ENCODE results near the gene EFNA5.
"Not testable (repeated sequence)": the region's sequence is repeated elsewhere in the genome, so short reads cannot be mapped to it uniquely, and the experiment has no call there.

Gene EFNA5

DNA sequence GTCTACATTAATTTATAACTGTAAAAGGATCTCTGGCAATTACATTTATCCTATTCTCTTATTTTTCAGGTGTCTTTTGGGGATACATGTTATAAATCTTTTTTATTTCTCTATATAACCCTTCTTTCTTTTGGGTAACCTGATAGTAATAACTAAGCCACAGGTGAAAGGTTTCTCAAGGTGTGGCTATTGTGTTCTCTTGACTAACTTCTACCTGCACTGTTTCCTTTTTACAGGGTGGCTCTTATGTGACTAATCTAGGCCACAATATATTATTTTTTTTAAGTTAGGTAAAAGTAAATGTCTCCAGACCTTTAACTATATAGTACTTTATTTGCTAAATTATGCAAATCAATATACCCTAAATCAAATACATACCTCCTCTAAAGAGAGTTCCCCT is 193.2 kb downstream of the EFNA5 start:
- DNase-seq: no peak

DNA sequence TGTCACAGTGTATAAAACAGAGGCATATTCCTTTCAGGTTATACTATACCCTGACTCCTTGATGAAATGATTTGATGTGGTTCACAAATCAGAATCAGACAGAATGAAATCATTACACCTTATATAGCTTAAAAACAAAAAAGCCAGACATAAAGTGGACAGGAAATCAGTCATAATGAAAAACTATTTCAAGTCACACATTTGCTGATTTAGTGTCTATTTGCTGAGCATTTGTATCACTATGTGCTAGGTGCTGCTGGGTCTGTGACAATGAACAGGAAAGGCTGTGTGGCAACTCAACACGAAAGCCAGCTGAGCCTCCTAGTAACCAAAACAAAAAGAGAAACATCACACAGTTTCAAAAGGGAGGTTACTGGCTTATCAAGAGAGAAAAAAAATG is 194.0 kb downstream of the EFNA5 start:
- DNase-seq: no peak

DNA sequence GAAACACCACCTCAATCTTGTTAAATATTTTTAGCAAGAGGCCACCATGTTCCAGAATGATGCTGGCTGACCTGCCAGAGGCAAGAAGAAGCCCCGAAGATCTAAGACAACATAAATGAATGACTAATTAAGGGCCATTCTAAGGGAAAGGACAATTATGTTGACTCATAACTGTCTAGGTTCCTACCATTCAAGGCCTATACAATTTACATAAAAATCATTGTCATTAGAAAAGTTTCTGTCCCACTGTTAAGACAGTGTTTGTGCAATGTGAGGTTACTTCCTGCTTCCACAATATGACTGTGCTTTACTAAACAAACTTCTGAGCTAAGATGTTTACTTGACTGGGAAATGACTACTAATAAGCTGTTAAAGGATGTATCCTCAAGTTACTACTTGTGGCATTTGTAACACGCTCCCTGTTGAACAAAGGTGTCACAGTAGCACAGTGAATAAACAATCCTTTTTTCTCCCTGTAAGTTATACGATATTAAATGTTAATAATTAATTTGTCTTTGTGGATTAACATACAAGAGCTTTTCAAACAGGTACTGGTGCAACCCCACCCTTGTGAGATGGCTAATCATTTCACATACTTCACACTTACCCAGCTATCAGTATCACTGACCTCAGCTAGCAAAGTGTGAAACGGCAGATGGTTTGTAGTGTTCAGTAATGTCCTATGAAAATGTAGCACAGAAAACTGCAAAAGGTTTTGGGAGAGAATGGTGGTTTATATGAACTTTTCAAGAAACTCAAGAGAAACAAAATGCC is 195.8 kb downstream of the EFNA5 start:
- DNase-seq: no peak

DNA sequence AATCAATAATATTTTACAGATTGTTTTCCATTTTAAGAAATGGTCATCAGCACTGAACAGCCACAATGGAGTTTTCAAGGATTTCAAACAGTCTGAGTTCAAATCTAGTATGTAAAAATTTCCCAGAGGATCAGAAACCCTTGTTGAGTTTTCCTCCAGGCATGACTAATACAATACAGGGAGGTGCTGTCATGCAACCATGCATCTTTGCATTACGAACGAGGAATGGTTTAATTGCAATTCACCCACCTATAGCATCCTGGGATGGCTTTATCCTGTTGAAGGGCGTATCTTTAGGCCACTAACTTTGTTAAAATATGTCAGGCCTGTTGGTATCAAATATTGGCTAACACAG is 196.4 kb downstream of the EFNA5 start:
- DNase-seq: no peak

DNA sequence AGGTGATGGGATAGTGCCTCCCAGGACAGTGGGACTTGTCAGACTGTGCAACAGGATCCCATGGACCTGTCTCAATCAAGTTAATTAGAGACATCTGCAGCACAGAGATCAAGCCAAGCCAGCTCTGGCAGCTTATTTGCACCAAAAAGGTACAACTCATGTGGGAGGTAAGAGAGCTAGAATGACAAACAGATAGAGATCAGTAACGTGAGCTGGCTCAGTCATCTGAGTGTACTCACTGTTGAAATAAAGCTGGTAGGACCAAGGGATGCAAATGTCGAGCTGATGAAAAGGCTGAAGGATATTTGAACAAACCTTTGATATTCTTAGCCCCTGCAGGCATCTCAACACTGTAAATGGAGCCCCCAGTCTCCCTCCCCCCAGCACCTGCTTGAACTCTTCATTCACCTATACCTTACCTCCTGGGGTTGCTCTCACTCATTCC is 198.1 kb downstream of the EFNA5 start:
- DNase-seq: no peak

DNA sequence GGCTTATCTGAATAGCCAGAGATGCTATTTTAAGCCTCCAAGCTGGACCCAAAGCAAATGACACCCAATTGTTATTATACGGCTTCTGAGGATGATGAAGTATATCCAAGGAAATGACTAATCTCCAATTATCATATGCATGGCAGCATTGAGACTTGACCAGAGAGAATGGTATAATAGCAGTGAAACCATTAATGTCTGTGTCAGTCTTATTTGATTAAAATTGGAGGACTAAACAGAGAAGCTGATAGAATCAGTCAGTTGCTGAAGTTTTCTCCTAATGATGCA is 200.5 kb downstream of the EFNA5 start:
- DNase-seq: peak; percentile 37

DNA sequence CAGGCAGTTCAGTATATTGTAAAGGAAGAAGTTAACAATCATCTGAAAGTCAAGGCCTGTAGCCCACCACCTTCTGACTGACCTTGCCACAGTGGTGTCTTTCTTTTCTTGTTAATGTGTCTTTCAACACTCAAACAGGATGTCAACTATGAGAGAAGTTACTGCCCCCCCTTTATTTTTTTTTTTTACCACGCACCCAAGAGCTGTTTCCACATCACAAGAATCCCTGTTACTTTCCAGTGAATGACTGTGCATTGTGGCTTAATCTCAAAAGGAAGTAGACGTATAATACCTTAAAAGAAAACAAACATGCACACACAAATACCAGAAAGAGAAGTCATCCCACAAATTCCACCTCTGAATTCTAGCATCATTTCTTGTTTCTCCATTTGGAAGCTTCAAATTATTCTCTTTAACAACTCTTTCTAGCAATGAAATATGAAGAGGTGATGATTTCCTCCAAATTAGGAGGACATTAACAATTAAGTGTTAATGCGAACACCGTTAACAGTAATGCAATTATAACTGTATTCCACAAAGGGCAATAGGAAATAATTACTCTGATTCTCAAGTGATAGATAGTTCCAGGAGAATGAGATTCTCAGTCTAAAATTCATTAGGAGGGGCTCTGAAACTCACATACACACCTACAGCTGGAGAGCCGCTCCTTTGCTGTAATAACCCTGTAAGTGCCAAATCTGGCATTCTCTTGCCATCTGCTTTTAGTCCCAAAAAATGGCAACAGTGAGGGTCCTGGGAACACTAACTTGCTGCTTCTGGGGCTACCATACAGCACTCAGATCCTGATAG is 201.0 kb downstream of the EFNA5 start:
- DNase-seq: peak; percentile 85

DNA sequence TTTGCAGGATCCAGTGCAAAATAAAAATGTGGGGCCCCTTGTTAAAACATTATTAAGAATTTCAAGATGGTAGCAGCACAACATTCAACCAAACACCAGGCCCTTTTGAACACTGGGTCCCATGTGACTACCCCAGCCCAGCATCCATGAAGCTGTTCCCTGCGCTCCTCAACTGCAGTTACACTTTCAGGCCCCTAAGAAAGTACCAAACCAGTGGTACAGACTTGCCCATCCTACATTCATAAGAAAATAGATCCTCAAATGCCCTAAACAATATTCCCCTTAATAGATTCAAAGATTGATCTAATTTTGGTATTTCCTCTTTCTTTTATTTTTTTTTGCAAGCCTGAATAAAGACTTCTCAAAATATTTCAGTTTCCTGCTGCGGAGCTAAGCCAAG is 201.7 kb downstream of the EFNA5 start:
- no peak for DNase-seq

DNA sequence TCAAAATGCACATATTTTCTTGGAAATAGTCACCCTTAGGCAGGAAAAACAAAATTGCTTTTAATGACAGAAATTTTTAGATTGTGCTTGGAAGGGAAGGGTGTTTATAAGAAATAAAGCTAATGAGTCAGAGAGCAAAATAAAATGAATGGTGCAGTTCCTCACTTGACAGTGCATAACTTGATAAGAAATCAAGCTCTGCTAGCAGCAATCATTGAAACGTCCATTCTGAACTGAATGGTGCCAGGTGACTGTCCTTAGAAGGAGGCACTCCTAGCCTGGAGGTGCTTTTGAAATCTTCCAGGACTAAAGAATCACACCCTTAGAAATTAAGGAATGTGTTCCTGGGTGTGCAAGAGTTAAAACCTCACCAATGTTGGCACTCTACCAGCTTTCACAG is 202.5 kb downstream of the EFNA5 start:
- DNase-seq: no peak

DNA sequence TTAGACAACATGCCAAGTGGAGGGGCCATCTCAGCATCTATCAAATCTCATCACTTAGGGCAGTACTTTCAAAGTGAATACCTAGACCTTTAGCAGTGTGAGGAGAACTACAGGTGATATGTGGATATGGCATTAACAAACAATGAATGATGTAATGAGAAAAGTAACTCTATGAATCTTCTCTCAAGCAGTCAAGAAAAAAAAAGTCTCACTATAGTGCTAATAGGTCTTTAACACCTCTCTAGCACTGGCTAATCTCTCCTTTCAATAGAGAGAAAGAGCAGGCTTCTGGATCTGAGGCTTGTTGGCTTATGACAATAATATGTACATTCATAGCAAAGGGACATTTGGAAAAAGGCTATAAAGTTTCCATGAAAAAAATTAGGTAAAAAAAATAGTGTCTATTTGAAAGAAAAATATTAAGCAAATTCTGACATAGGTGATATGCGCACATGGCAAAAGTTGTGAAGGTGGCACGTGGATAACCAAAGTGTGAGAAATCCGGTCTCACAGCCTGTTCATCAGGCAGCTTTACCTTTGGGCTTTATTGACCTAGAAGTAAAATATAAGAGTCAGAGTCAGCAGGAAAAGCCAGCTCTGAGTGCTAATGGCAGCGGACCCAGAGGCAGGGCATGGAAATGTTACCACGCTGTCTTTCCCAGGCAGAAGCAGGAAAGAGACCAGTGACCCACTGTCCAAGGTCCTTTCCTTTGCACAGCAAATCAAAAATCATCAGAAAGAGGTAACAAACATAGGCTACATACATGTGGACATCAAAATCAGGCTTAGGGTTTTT is 203.4 kb downstream of the EFNA5 start:
- no peak for DNase-seq

DNA sequence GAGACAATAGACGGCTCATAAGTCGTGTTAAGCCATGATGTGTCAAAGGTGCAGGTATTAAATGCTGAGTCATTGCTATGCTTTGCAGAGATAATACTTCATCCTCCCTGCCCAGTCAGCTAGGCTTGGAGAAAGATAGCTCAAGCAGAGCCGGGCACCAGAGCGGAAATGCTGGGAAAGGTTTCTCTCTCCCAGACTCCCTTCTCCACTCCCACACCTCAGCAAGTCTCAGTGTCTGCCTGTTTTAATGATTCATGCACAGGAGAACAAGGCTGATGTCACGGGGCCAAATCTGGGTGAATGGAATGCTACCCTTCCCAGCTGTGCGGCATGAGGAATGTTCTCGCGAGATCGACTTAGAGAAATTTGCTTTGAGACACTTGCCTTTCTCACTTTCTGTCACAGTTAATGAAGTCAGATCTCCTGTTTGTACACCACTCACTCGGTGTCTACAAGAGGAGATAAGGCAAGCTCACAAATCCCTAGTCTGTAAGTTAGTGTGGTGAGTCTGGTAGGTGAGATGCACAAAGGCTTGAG is 204.4 kb downstream of the EFNA5 start:
- peak; percentile 77 for DNase-seq

DNA sequence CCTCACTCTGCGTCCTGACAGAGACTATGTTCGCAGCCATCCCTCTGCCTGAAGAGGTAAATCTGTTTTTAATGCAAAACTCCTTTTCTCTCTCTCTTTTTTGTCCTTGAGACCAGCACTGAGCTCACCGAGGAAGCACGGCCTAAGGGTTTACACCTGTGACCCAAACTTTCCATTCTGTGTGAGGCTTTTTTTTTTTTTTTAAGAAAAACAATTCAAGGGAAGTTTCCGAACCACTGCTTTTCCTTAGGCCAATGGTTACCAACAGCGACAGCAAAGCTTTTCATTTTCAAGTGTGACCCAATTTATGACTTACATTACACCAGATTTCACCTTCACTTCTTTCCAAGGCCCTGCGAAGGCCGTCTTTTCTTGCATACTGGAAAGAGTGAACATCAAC is 205.9 kb downstream of the EFNA5 start:
- no peak for DNase-seq

DNA sequence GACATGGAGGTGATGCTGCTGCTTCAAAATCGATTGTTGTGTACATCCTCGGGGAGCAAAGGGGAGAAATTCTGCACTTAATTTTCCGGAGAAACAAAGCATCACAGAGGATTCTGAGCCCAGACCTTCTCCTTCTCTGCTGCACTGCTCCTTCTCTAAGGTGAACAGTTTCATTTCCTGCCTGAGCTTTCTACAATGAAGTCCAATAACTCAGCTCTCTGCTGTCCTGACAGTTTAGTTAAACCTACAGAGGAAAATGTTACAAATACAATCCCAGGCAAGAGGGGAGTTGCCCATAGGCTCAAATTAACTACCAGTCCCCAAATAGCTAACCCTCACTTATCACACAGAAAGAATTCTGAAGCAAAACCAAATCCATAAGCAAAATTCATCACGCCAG is 206.3 kb downstream of the EFNA5 start:
- no peak for DNase-seq

DNA sequence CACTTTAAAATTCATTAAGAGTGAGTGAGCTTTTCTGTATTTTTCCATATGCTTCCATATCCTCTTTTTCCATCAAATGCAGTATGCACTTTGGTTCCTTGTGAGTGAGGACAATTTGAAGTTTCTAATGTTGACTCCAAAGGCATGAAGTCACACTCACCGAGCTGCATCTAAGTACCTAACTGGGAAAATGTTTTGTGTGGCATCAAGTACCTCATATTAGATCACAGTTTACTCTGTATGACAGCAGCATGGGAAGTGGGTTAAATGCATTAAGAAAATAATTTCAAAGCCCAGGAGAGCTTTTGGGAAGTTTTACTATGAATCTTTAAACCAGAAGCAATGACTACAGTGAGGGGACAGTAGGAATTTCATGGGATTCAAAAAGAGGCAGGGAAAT is 207.0 kb downstream of the EFNA5 start:
- no peak for DNase-seq

DNA sequence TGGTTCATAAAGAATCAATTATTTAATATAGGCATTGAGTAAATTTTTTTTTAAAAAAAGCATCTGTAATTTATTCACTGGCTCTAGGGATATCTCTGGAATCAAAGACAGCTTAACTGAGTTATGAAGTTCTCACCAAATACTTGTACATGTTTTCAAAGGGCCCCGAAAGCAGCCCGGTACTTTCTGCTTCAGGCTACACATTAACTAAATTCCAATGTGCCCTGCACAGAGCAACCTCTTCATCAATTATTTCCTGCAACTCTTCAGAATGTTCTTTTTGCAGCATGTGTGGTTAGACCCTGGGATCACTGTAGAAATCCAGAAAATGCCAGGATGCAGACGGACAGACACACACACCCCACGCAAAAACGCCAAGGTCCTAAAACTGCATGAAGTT is 209.0 kb downstream of the EFNA5 start:
- no peak for DNase-seq

DNA sequence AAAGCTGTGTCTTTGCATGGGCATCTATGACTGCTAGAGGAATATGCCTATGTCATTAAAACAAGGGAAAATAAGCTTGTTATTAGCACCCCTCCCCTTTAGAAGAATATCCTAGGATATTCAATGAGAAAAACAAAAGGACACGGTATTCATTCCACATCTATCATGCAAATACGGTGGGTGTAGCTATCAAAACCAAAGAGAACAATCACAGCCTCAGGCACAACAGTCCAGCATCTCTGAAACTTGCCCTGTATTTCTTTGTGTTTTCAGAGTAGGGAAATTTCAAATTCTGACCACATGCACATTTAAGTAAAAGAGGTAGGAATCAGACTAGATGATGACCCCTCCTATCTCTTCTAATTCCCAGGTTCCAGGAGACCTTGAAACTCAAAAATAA is 209.9 kb downstream of the EFNA5 start:
- no peak for DNase-seq

DNA sequence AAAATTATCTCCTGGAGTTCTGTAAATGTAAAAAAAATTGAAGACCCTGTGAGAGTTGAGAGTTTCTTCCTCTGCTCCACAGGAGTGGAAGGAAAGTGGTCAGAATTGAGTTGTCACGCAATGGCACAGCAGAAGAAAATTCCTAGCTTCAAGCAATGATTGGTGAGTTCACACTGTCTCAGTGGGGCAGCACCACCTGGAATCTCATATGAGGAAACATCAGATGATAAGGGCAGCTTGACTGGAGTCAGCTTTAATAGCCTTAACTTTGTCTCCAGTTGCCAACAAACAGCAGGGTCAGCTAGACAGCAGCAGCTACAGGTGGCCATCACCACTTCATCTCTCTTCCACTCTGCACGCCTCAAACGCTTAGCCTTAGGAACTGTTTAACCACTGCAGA is 211.1 kb downstream of the EFNA5 start:
- DNase-seq: no peak

DNA sequence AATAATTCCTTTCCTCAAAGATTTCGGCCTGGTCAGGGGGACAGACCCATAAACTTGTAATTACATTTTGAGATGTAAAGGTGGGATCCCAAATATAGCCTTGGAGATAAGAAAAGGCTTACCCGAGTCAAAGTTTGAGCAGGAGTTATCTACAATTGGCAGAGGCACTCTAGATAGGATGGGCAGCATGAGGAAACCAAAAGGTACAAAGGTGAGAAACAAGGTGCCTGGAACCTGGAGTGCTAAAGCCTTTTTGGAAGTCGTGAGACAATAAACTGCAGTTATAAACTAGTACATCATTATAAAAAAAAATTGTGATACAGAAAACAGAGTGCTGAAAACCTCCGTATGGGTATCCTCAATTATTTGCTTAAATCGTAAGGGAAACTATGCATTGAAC is 212.4 kb downstream of the EFNA5 start:
- no peak for DNase-seq

DNA sequence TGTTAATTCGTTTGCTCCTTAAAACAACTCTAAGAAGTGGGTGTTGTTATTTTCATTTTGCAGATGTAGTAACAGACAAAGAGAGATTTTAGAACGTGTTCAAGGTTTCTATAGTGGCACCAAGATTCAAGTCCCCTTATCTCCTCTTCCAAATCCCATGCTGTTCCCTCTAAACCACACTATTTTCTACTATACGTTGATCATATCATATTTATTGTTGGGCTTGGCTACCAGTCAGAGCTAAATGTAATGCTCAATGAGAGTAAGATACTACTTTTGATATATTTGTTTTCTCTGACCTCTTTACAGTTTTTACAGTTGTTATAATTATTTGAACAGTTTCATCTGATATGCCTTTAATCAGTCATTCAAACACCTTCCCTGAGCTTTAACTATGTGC is 212.9 kb downstream of the EFNA5 start:
- no peak for DNase-seq

DNA sequence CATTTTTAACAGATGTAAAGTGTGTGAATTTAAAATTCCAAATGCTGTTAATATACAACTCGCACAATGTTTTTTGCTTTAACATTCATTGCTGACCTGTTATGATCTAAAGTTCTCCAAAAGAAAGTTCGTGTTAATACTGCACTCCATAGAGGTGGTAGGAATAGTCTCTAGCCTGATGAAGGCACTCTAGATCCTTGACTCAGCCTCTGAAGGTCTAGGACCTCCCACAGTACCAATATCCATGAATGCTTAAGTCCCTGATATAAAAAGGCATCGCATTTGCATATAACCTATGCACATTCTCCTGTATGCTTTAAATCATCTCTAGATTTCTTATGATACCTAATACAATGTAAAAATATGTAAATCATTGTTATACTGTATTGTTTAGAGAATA is 213.6 kb downstream of the EFNA5 start:
- DNase-seq: no peak

DNA sequence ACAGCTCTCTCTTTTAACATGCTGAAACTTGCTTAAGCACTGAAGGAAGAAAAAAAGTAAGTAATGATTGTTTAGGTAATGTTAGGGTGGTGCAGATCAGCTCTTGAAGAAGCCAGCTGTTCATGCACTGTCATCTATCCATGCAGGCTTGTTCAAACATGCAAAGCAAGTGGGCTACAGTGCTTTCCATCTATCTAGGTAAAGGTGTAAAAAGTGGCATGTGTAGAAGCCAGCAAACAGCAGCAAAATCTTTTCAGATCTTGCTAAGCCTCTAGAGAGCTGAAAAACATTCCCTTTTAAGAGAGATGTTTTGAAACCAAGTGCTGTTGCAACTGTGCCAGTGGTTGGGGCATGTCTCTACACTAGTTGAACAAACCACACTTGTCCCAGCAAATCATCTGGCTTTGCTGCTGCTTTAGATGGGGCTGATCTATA is 214.4 kb downstream of the EFNA5 start:
- DNase-seq: no peak

DNA sequence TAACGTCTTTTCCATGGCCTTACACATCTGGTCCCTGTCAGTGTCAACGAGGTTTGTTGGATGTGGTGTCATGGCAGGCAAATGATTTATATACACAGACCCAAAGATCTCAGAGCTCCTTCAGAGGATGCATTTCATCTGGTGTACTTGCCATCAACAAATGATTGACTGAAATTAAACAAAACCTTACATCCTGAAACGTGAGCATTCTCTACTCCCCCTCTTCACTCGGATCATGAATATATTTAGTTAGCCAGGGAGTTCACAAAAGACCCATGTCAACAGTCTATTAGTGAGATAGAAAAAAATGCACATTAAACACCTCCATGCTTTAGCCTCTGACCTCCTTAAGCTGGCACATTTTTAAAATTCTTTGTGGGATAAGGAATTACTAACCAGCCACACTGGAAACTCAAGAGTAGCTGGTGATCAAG is 215.6 kb downstream of the EFNA5 start:
- DNase-seq: peak; percentile 55

DNA sequence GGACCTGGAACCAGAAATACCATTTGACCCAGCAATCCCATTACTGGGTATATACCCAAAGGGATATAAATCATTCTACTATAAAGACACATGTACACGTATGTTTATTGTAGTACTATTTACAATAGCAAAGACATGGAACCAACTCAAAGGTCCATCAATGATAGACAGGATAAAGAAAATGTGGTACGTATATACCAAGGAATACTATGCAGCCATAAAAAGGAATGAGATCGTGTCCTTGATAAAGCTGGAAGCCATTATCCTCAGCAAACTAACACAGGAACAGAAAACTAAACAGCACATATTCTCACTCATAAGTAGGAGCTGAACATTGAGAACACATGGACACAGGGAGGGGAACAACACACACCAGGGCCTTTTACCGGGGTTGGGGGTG is 218.9 kb downstream of the EFNA5 start:
- not testable (repeated sequence) for DNase-seq

DNA sequence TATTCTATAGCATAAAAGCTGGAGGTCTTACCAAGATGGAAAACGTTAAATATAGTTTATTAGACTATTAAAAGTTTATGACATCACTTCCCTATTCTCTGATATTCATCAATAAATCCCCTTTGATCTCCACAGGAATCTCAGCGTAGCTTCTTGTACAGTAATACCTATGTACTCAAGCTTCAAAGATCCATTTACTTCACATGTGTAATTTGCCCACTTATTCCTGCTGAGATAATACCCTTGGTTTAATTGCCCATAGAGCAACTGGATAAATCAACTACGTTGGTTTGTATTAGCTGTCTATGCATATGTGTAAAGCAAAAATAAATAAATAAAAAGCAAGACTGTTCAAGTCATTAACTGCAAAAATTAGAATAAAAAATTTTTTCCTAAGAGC is 219.7 kb downstream of the EFNA5 start:
- DNase-seq: no peak
